DOHH2 (cell line): ENCODE results near the gene SLC7A6.

Experiments used
- CTCF ChIP-seq: fragments of 200-600 bp; sonication (generic); IDR thresholded peaks from one replicate; pipeline ENCODE4 v1.5.1; 2014; ENCODE audit warnings: antibody characterized with exemption, mild to moderate bottlenecking, low read depth, low read length; ENCODE audit not compliant: poor library complexity, severe bottlenecking
- EZH2phosphoT487 ChIP-seq: fragments of 200-600 bp; sonication (generic); IDR thresholded peaks from 2 replicates; pipeline ENCODE4 v1.6.1; 2017; ENCODE audit warnings: borderline replicate concordance, mild to moderate bottlenecking, antibody characterized with exemption, low read length, moderate library complexity, mixed read lengths

GRCh38 chr16:68319185-68319908 lies 55.0 kb downstream of the SLC7A6 start:
- TF ChIP-seq CTCF: no peak
- no peak for TF ChIP-seq EZH2phosphoT487
